ENCODE measurements around the gene ZNF662. TPM values are rescaled to one million over a fixed set of nuclear protein-coding genes. Genes with fewer than 3 reads are reported as not detected.

Gene ZNF662
- total and polyA plus RNA-seq, 9 of the 15 experiments (the other 6 are each of a cell fraction or from before 2014, with no cell fraction given), result 0.07 to 0.55 (median 0.27) TPM

- no peak for TF ChIP-seq REST (IDR thresholded peaks at IDR 0.05; ENCODE audit: borderline replicate concordance)
- 0 out of 2 replicates have a peak, but pooled peaks have one; percentile 20 for TF ChIP-seq REST (CRISPR knock-in tag; IDR thresholded peaks at IDR 0.05; ENCODE audit: low read depth)
- TF ChIP-seq GABPB2 (CRISPR knock-in tag; conservative IDR thresholded peaks at IDR 0.05), result no peak
- TF ChIP-seq SMAD4 (CRISPR knock-in tag; conservative IDR thresholded peaks at IDR 0.05), result peak; percentile 39; the same call in 1 of the 2 replicates
- TF ChIP-seq RNF2 (IDR thresholded peaks at IDR 0.05), result peak; percentile 34; the same call in 1 of the 2 replicates
- peak; percentile 74 for TF ChIP-seq MEIS2 (IDR thresholded peaks at IDR 0.05; ENCODE audit: partially characterized antibody)
Measured at GRCh38 chr3:42902257-42902656, 3.7 kb upstream of the ZNF662 start (continued).

Measured in K562 (cell line).